ENCODE data around the gene PTBP3. TPM values are rescaled to one million over a fixed set of nuclear protein-coding genes. Genes with fewer than 3 reads are reported as not detected.
A peak's percentile ranks its signal among the peaks of the same experiment; 100 is the strongest.

The PTBP3 gene
- total and polyA plus RNA-seq, 2 of the 13 experiments (the other 11 are each of a cell fraction or from before 2014, with no cell fraction given), result 52.8 to 61.1 TPM

DNA sequence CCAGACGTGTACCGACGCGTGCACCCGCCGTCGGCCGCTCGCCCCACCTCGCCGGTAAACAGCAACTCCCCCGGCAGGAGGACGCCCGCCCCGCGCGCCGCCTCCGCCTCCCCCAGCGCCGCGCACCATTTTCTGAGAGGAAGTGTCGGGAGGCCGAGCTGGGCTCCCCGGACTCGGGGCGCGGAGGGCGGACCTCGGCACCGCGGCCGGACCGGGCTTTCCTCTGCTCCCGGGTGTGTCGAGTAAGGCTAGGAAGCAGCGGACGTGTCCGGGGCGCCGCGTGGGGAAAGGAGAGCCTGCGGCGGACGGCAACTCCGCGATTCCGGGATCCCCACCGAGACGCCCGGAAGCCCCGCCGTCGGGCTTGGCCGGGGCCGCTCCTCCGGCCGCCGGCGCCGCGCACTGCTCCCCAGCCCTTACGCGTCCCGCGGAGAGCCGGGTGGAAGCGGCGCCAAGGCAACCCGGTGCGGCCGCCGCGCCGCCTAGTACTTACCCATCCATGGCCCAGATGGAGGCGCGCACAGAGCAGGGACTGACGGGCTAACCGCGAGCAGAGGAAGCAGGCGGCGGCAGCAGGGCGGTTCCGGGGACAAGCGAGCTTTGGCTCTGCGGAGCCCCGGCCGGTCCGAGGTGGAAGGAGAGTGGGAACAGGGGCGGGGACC lies at the start of gene PTBP3 (continued):
- TF ChIP-seq, protein P1, sequence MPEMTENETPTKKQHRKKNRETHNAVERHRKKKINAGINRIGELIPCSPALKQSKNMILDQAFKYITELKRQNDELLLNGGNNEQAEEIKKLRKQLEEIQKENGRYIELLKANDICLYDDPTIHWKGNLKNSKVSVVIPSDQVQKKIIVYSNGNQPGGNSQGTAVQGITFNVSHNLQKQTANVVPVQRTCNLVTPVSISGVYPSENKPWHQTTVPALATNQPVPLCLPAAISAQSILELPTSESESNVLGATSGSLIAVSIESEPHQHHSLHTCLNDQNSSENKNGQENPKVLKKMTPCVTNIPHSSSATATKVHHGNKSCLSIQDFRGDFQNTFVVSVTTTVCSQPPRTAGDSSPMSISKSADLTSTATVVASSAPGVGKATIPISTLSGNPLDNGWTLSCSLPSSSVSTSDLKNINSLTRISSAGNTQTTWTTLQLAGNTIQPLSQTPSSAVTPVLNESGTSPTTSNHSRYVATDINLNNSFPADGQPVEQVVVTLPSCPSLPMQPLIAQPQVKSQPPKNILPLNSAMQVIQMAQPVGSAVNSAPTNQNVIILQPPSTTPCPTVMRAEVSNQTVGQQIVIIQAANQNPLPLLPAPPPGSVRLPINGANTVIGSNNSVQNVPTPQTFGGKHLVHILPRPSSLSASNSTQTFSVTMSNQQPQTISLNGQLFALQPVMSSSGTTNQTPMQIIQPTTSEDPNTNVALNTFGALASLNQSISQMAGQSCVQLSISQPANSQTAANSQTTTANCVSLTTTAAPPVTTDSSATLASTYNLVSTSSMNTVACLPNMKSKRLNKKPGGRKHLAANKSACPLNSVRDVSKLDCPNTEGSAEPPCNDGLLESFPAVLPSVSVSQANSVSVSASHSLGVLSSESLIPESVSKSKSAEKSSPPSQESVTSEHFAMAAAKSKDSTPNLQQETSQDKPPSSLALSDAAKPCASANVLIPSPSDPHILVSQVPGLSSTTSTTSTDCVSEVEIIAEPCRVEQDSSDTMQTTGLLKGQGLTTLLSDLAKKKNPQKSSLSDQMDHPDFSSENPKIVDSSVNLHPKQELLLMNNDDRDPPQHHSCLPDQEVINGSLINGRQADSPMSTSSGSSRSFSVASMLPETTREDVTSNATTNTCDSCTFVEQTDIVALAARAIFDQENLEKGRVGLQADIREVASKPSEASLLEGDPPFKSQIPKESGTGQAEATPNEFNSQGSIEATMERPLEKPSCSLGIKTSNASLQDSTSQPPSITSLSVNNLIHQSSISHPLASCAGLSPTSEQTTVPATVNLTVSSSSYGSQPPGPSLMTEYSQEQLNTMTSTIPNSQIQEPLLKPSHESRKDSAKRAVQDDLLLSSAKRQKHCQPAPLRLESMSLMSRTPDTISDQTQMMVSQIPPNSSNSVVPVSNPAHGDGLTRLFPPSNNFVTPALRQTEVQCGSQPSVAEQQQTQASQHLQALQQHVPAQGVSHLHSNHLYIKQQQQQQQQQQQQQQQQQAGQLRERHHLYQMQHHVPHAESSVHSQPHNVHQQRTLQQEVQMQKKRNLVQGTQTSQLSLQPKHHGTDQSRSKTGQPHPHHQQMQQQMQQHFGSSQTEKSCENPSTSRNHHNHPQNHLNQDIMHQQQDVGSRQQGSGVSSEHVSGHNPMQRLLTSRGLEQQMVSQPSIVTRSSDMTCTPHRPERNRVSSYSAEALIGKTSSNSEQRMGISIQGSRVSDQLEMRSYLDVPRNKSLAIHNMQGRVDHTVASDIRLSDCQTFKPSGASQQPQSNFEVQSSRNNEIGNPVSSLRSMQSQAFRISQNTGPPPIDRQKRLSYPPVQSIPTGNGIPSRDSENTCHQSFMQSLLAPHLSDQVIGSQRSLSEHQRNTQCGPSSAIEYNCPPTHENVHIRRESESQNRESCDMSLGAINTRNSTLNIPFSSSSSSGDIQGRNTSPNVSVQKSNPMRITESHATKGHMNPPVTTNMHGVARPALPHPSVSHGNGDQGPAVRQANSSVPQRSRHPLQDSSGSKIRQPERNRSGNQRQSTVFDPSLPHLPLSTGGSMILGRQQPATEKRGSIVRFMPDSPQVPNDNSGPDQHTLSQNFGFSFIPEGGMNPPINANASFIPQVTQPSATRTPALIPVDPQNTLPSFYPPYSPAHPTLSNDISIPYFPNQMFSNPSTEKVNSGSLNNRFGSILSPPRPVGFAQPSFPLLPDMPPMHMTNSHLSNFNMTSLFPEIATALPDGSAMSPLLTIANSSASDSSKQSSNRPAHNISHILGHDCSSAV (CRISPR knock-in tag; IDR thresholded peaks at IDR 0.05; ENCODE audit: borderline replicate concordance), result no peak
- peak; percentile 55; the same call in 1 of the 2 replicates for TF ChIP-seq ZNF350 (CRISPR knock-in tag; IDR thresholded peaks at IDR 0.05; ENCODE audit: borderline replicate concordance, low read depth)
- no peak for TF ChIP-seq JUN (CRISPR knock-in tag; IDR thresholded peaks at IDR 0.05)
- peak; percentile 76; the same call in 1 of the 2 replicates for TF ChIP-seq ZBTB38 (CRISPR knock-in tag; IDR thresholded peaks at IDR 0.05)
- TF ChIP-seq SMARCC2 (IDR thresholded peaks at IDR 0.05), result no peak
- no peak for TF ChIP-seq ZNF33A (CRISPR knock-in tag; IDR thresholded peaks at IDR 0.05; ENCODE audit: borderline replicate concordance)
- TF ChIP-seq REL (CRISPR knock-in tag; conservative IDR thresholded peaks at IDR 0.05), result peak; percentile 86; the same call in 1 of the 2 replicates
- TF ChIP-seq, protein P2, sequence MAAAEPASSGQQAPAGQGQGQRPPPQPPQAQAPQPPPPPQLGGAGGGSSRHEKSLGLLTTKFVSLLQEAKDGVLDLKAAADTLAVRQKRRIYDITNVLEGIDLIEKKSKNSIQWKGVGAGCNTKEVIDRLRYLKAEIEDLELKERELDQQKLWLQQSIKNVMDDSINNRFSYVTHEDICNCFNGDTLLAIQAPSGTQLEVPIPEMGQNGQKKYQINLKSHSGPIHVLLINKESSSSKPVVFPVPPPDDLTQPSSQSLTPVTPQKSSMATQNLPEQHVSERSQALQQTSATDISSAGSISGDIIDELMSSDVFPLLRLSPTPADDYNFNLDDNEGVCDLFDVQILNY (CRISPR knock-in tag; conservative IDR thresholded peaks at IDR 0.05), result 0 out of 2 replicates have a peak, but pooled peaks have one; percentile 29
- peak; percentile 37; the same call in 1 of the 2 replicates for TF ChIP-seq ZNF782 (CRISPR knock-in tag; IDR thresholded peaks at IDR 0.05; ENCODE audit: borderline replicate concordance)
- TF ChIP-seq MYC (CRISPR knock-in tag; IDR thresholded peaks at IDR 0.05; ENCODE audit: borderline replicate concordance), result peak; percentile 80
- peak; percentile 26; the same call in 1 of the 2 replicates for TF ChIP-seq SOX5 (CRISPR knock-in tag; IDR thresholded peaks at IDR 0.05; ENCODE audit: borderline replicate concordance)
- TF ChIP-seq ZMYM2 (CRISPR knock-in tag; IDR thresholded peaks at IDR 0.05), result no peak
- TF ChIP-seq NBN (conservative IDR thresholded peaks at IDR 0.05), result no peak
- TF ChIP-seq, protein P3, sequence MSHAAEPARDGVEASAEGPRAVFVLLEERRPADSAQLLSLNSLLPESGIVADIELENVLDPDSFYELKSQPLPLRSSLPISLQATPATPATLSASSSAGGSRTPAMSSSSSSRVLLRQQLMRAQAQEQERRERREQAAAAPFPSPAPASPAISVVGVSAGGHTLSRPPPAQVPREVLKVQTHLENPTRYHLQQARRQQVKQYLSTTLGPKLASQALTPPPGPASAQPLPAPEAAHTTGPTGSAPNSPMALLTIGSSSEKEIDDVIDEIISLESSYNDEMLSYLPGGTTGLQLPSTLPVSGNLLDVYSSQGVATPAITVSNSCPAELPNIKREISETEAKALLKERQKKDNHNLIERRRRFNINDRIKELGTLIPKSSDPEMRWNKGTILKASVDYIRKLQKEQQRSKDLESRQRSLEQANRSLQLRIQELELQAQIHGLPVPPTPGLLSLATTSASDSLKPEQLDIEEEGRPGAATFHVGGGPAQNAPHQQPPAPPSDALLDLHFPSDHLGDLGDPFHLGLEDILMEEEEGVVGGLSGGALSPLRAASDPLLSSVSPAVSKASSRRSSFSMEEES (CRISPR knock-in tag; IDR thresholded peaks at IDR 0.05), result 0 out of 2 replicates have a peak, but pooled peaks have one; percentile 42
- 0 out of 2 replicates have a peak, but pooled peaks have one; percentile 38 for TF ChIP-seq AKAP8 (CRISPR knock-in tag; IDR thresholded peaks at IDR 0.05)
- TF ChIP-seq RNF2 (conservative IDR thresholded peaks at IDR 0.05; ENCODE audit: low read depth), result no peak
- 0 out of 2 replicates have a peak, but pooled peaks have one; percentile 6 for TF ChIP-seq ZNF12 (CRISPR knock-in tag; IDR thresholded peaks at IDR 0.05)
- peak; percentile 66 for TF ChIP-seq ZFX (CRISPR knock-in tag; IDR thresholded peaks at IDR 0.05; ENCODE audit: low read depth)
- TF ChIP-seq SMYD3 (CRISPR knock-in tag; IDR thresholded peaks at IDR 0.05), result 0 out of 2 replicates have a peak, but pooled peaks have one; percentile 34
- TF ChIP-seq HES4 (CRISPR knock-in tag; IDR thresholded peaks at IDR 0.05; ENCODE audit: borderline replicate concordance), result peak; percentile 74
